Fibroblast of skin of abdomen (primary cell): ENCODE data around the gene ADAMTS19.

Experiments used
- DNase-seq: peaks from one replicate; pipeline ENCODE4 v3.0.0-alpha.2; 2013

Gene ADAMTS19

DNA sequence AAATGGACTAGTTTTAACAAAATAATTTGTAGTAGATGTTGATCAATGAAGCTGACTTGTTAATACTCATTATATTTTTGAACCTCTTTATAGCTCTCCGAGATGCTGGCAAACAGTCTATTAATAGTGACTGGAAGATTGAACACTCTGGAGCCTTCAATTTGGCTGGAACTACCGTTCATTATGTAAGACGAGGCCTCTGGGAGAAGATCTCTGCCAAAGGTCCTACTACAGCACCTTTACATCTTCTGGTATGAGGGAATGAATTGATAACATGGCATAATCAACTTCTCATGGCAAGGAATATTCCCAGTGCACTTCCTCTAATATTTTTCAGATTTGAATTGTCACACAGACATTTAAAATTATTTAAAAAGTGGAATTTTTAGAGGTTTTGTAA lies 219.6 kb downstream of the ADAMTS19 start:
- no peak for DNase-seq

DNA sequence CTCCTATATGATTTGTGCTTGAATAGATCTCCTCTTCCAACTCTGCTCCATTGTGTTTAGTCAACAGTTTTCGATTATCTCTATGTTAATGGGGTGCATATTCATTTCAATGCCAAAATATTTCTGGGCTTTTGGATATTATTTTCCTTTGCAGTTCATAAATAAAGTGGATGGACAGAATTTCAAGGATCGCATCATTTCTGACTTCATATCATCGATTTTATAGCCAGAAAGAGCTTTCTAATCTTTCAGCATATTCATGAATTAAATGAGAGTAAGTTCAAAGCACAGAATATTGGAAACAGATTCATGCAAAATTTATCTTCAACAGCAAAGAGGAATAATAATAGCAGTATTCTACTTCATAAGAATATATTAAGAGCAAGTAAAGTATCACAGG lies 227.8 kb downstream of the ADAMTS19 start:
- DNase-seq: no peak

DNA sequence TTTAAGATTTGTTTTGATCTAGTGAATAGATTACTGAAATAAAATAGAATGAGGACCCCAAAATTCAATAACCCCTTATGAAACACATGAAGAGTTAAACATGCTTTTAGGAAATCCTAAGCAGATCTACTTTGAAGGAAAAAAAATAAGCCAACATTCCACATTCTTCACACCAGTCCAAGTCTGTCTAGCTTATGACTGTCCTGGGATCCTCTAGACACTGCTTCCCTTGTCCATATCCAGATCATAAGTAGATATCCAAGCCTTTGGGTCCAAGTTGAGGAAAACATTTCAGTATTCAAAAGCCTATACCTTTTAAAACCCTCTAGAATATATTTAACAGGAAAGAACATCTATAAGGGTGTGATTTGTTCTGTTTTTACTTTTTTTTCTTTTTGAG lies 228.9 kb downstream of the ADAMTS19 start:
- DNase-seq: no peak

DNA sequence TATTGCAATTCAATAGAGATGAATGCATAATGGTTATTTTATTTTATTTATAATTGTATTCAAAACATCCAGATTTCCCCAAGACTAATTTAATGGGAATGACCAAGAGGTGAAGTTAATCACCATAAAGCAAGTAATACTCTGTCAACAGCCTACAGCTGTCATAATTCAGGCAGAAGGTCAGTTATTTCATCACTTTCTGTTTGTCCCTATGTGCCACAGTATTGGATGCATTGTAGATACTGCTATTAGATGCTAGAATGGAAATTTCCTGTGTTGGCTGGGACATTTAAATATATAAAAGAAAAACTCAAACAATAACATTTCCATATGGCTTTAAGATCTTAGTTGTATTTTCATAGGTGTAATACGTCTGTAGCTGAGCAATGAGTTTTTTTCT lies 231.1 kb downstream of the ADAMTS19 start:
- DNase-seq: no peak

DNA sequence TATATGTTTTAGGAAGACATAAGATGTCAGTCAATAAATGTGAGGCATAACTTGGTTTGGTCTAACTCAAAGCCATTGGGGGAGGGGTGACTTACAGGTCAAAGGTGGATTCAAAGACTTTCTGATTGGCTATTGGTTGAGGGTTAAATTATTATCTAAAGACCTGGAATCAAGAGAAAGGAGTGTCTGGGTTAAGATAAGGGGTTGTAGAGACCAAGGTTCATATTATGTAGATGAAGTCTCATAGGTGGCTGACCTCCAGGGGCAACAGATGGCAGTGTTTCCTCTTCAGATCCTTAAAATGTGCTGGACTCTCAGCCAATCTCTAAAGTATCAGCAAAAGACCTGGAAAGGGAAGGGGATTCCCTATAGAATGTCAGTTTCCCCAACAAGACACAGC lies 236.5 kb downstream of the ADAMTS19 start:
- DNase-seq: no peak

DNA sequence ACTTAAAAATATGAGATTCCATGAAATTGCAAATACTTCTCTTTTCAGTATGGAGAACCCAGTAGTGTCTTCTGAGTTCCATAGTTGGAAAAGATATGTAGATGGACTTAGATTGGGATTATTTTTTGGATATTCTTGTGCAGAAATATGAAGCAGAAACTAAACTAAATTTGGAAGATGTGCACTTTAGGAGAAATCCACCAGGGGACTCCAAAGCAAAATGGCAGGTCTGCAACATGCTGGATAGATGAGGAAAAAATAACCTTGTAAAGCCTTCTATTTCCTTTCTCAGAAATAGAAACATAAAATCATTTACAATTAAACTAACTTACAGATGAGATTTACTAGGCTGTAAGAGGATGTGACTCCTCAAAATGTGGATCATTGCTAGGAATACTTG lies 238.6 kb downstream of the ADAMTS19 start:
- no peak for DNase-seq

DNA sequence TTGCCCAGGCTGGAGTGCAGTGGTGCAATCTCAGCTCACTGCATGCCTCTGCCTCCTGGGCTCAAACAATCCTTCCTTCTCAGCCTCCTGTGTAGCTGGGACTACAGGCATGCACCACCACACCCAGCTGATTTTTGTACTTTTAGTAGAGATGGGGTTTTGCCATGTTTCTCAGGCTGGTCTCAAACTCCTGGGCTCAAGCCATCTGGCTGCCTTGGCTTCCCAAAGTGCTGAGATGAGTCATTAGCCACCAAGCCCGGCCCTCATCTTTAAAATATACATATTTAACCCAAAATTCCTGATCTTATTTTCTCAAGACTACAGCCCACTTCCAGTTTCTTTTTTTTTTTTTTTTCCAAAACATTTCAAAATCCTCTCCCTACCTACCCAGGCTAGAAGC lies 256.1 kb downstream of the ADAMTS19 start:
- DNase-seq: peak; percentile 39

DNA sequence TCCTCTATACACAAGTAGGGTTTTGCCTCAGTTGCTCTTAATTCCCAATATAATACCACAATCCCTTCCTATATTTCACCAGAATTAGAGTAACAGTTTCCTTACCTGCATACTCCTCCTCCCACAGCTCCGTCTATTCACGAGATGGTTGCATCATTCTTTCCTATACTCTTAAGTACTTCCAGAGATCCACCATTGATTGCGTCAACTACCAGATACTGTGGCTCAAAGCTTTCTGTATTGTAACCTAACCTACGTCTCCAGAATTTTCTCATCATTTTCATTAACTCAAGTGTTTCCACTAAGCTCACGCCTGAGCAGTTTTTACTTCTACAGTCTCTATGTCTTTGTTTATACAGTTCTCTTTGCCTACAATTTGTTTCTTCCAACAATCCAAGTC lies 256.6 kb downstream of the ADAMTS19 start:
- peak; percentile 30 for DNase-seq

DNA sequence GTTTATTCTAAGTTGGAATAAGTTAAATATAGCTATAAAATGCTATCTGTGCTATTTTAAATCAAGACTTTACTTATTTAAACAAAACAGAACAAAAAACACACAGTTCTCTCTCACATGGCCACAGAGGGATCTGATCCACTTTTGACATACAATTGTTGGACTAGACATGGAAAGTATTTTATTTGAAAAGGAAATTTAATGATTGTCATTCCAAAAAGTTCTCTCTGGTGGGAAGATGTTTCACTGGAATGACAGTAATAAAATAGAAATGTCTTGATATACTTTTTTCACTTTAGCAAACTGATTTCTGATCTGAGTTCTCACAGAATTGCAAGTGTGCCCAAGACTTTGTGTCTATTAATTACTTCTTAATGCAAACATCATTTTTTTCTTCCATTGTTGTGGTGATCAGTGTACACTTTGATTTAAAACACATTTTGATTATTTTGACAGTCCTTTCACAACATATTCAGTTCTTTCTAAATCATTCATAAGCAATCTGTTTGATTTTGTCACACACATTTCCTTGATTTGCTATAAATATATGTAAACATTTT lies 257.7 kb downstream of the ADAMTS19 start:
- no peak for DNase-seq

DNA sequence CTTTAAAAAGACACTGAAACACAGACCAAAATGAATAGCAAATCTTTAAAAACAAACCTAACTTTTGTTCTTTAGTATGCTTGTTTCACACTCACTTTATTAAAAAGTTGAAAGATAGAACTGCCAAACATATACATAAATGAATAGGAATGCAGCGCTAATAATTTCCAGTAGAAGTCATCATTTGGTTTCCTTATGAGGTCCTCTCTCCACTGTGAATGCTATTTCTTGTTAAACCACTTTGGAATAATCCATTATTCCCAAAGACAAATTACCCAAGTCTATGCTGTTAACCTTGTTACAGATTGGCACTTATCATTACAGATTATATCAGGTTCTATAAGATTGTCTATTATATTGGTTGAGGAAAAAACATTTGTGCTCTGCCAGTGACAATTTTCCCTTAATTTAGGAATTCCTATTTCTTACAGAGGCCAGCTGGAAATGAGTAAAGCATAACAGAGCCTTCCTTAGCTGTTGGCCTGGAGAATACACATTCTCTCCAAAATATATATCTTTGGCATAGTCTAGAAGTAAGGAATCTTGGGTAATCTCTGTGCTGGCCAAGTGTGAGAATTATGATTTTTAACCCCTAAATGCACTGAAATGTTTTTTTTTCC lies 258.5 kb downstream of the ADAMTS19 start:
- DNase-seq: peak; percentile 39

DNA sequence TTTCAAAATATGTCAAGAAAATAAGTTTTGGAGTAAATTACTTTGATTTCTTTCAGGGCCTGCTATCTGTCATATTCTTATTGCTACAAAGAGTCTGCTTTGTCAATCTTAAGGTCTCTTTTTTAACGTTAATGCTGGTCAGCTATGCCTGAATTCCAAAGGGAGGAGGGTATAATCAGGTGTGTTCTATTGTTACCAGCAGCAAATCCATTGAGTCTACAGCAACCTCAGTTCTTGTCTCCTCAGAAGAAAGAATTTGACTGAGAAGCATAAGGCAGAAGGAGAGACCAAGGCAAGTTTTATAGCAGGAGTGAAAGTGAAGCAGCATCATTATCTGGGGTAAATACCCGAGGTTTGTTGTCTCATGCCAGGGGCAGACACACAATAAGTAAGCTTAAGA lies 264.1 kb downstream of the ADAMTS19 start:
- DNase-seq: no peak

DNA sequence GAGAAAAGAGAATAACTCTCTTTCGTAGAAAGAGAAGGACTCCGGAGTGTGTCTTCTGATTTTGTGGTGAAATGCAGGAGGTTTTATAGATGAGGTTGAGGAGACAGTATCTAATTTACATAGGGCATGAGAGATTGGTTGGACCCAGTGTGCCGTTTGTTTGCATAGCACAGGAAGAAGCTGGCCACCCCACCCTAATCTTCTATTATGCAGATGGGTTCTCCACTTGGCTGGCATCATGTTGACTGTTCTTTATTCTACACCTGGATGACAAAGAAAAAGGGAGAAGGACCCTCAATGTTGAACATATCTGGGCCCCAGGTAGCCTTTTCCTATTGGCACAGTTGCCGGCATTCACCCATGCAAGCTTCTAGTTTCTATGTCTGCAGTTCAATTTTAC lies 264.5 kb downstream of the ADAMTS19 start:
- no peak for DNase-seq

DNA sequence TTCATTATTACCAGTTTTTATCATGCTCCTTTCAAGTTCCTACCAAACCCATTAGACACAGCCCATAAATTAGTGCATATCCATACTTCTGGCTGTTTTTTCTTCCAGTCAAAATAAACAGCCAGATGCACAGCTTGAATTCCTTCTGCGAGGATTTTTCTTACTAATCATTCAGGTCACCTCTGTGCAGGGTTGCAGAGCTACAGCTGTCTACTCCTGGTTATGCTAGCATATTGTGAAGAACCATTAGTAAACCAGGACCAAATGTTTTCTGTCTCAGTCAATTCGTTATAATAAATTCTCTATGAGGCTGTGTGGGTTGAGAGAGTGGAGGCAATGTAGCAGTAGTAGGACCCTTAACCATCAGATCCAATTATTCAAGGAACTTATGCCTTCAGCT lies 279.7 kb downstream of the ADAMTS19 start:
- DNase-seq: no peak

DNA sequence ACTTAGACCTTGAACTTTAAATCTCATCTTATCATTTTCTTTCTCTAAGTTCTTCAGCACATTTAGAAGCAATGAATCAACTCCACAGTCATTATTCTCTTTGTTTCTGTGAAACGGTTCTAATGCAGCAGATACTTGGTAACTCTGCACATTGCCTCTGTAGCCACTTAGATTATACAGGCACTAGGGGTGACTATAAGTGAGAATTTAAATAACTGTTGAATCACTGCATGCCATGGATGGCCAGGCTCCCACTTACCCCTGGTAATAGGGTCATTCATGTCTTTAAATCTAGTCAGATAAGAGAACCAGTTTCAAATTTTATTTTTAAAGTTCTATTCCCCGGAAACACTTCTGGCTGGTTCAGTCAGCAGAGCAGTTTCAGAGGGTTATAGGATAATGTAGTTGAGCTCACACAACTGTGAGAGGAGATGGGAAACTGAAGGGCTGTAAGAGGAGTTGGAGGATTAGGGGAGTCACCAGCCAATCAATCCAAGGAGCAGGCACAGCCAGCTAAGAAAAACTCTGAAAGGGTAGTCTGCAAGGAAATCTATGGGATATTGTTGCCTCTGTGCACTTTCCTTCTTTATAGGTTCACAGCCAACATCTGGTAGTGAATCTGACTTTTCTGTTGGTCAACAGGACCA lies 283.6 kb downstream of the ADAMTS19 start:
- no peak for DNase-seq

DNA sequence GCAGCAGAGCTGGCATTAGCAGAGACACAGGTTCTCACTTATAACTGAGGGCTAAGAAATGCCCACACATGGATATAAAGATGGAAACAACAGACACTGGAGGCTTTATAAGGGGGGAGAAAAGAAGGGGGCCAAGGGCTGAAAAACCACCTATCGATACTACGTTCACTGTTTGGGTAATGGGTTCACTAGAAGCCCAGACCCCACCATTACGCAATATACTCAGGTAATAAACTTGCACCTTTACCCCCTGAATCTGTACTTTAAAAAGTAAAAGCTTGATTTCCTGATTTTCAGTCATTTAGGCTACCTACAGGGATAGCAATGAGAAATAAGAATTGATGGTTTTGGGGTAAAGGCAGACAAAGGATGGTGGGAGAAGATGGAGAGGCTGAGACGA lies 285.9 kb downstream of the ADAMTS19 start:
- no peak for DNase-seq

DNA sequence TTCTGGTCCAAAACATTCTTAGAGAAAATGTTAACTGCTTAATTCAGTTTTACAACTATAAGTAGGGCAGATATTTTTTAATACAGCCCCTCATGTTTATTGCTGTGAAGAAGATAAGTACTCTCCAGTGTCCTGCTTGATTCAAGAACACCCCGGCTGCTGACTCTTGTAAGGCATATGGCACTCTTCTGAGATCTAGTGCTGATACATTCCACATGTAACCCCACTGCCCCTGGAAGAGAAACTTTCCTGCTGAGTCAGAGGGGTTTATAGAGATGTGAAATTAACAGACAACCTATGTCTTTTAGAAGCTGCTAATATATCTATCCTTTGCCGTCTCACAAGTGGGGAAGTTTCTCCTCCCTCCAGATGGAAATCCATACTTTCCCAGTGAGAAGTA lies 286.8 kb downstream of the ADAMTS19 start:
- peak; percentile 46 for DNase-seq

DNA sequence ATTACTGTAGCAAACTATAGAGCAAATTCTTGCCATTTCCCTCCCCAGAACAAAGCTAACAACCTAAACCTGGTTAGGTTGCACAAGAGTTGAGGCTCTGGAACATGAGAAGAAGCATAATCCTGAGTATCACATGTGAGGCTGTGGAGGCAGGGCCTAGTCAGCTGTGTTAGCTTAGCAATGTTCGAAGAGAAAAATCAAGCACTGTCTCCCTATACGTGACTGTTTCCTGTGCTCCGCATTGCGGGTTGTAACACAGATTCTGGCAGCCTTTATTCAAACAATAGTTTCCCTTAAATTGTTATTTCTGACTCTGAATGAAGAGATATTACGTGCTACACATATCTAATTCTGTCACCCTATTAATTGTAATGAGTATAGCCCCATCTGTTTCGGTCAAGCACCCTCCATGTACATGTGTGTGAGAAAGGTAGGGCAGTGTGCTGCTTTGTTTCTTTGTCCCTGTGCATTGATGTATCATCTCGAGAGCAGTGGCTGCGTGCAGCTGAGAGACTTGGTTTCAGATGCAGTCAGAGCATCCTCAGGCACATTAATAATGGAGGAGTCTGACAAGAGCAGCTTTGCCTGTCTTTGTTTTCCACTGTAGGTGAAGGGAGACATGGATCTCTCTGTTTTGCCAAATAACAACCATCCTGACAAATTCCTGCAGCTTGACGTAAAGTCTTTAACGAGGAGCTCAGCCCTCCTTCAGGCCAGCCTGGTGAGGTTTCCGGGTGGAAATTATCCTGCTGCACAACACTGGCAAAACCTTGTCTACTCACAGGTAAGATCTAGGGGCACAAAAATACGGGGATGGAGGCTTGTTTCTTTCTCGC lies 287.7 kb downstream of the ADAMTS19 start, which contains the start of gene MINAR2:
TSS of gene MINAR2 (plus strand) at position 523 of the 836 bp plus-strand sequence. CDS start at position 620, 97 bp downstream.
- no peak for DNase-seq

DNA sequence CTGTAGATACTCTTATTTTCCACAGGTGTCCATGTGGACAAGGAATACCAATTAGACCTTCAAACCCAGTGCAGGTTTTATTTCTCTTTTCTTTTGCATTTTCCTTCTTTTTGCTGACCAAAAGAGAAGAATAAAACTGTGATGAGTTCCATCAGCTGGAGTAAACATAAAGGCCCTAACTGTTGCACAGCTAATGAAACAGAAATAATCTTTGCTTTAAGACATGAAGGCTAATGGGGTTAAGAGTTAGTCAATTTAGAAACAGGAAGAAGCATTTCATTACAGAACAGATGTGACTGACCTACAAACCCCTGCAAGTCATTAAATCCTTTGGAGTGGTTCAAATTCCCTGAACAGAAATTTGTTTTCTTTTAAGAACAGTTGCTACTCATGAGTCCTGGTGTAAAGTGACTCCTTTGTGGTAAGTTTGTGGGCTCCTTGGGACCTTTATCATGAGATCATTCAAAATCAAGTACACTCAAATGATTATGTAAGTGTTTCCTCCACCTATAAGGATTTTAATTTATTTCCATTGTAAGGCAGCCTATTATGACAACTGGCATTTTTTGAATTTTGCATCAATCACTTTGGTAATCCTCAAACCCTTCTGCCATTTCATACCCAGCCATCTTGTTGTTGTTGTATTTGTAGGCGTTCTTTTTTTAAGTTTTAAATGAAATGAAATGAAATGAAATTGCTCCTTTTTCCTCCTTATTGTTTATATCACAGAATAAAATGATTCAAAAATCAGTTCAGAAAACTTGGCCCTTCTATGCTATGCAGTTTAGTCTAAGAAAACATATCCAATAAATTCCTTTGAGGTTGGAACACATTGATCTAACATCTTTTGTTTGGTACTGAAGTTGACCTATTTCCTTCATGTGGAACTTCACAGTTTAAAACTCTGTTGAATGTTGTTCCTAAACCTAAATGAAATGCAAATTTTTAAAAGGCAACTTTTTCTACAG lies 289.1 kb downstream of the ADAMTS19 start:
- no peak for DNase-seq

DNA sequence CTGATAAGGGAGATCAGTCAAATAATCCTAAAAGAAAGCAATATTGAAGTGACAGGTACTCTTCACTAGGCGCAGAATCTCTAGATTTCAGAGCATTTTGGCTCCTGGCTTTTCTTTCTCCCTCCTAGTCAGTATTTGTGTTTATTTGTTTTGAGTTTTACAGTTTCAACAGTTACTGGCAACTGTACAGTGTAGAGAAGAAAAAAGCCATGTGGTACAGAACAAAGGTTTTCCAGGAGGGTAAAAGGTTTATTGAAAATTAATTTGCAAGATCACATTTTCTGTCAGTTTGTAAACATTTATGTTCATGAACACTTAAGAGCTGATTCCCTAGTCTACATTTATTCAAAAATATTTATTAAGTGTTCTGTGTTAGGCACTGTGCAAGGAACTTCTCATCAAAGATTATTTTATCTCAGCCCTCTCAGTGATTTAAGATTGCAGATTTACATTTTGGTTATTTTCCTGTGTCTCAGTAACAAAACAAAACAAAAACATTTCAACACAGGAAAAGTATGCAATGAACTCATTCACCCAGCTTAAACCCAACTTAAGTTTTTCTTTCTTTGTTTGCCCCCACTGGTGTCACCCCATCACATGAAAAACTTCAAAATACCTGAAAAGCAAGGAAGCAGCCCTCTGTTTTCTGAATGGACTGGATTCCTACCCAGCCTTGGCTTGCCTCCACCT lies 300.7 kb downstream of the ADAMTS19 start:
- DNase-seq: no peak

DNA sequence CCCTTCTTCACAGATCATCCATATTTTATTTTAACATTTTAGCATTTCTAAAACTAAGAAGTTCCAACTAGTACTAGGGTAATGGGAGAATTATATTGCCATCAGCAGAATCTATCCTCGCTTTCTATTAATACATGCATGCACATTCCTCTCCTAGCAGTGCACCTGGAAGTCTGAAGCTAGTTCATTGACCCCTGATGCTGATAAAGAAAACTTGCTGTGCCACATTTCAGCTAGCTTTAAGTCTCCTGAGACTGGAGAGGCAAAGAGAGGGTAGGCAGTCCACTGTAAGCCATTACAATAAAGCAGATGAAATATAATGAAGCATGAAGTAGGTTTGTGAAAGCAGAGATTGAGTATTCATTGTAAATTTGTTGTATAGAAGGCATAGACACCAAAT lies 303.6 kb downstream of the ADAMTS19 start:
- DNase-seq: no peak

DNA sequence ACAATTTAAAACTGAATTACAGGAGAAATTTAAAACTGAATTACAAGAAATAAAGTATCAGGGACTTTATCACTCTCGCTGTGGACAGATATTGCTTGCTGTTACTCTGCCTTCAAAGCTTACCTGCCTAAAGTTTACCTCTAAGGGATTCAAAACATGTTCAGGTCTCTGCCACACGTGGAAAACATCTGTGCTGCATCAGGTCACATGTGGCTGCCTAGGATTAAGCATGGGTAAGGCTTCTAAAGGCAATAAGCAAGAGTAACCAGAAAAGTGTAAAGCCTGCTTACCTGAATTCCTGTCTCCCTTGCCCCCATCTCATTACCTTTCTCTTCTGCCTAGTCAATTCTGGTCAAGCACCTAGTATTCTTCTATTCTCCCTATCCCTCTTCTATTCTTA lies 306.7 kb downstream of the ADAMTS19 start:
- DNase-seq: no peak
